ENCODE data around the gene EIF3L.

EIF3L gene

DNA sequence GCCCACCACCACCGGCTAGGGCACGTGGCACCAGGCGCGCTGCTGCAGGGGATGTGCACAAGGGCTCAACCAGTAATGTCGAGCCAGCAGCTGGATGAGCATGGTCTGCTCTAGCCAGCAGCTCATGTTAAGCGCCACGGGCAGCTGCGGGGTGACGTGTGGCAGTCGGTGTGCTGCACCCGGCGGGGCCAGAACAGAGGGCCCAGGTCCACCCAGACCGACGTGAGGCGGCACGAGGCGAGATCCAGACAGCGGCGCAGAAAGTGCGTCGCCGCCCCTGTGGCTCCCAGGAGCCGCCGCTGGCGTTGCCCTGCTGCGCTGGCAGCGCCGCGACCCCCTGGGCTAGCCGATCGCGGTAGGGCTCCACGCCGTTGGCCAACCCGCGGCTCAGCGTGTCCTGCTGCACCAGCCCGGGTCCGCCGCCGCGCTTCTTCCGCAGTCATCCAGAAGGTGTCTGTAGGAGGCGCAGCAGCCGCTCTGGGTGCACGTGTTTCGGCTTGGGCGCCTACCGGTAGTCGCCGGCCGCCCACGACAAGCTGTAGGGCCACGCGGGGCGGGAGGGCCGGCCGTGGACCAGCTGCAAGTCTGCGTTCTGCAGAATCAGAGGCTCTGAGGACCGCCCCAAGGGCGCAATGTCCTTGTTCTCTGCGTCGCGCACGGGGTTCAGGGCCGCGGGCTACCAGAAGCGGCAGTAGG lies 30.7 kb upstream of the EIF3L start:
- Histone ChIP-seq H3K9ac (ENCODE audit: low read length) (0 out of 2 replicates have a peak overlapping the region, but pooled peaks have one; percentile 31), H3K4me2 (ENCODE audit: low read depth, low read length, poor library complexity, severe bottlenecking) (peak overlapping the region; percentile 33), H3K27me3 (ENCODE audit: low read length) (no peaks in the 10 kb centered on the region), H3K36me3 (ENCODE audit: low read length) (no peaks in the 10 kb centered on the region), H3K79me2 (ENCODE audit: insufficient read depth, low read length) (no peaks in the 10 kb centered on the region), H3K27ac (ENCODE audit: low read depth, low read length) (no peak overlapping the region), H4K20me1 (ENCODE audit: low read depth, low read length) (no peaks in the 10 kb centered on the region), H3K9me2 (replicated peaks; ENCODE audit: insufficient read depth, low read length) (no peaks in the 10 kb centered on the region), H2AFZ (ENCODE audit: low read depth, low read length, severe bottlenecking) (peak overlapping the region; percentile 50), H3K9me3 (ENCODE audit: insufficient read depth, low read length) (no peaks in the 10 kb centered on the region), H3K4me3 (ENCODE audit: insufficient read depth, low read length, poor library complexity, severe bottlenecking) (no peak overlapping the region), H3F3A (ENCODE audit: insufficient read depth) (no peaks in the 10 kb centered on the region)
- TF ChIP-seq CTCF (IDR thresholded peaks at IDR 0.05; ENCODE audit: insufficient read depth, low read length, poor library complexity, severe bottlenecking) (peak; percentile 12), EZH2phosphoT487 (conservative IDR thresholded peaks at IDR 0.05; ENCODE audit: low read length) (no peak)

GRCh38 chr22:37819105-37819433 lies 30.1 kb upstream of the EIF3L start:
- no peaks in the 10 kb centered on the region for H3K36me3 ChIP-seq (ENCODE audit: low read length)
- H3K27me3 ChIP-seq (ENCODE audit: low read length), result no peaks in the 10 kb centered on the region
- H3K9me2 ChIP-seq (replicated peaks; ENCODE audit: insufficient read depth, low read length), result no peaks in the 10 kb centered on the region
- H2AFZ ChIP-seq (ENCODE audit: low read depth, low read length, severe bottlenecking), result peak overlapping the region; percentile 50
- H3K27ac ChIP-seq (ENCODE audit: low read depth, low read length), result no peak overlapping the region
- peak overlapping the region; percentile 33 for H3K4me2 ChIP-seq (ENCODE audit: low read depth, low read length, poor library complexity, severe bottlenecking)
- H3K9ac ChIP-seq (ENCODE audit: low read length), result no peak overlapping the region
- no peak overlapping the region for H3K4me3 ChIP-seq (ENCODE audit: insufficient read depth, low read length, poor library complexity, severe bottlenecking)
- no peaks in the 10 kb centered on the region for H4K20me1 ChIP-seq (ENCODE audit: low read depth, low read length)
- no peak for TF ChIP-seq CTCF (IDR thresholded peaks at IDR 0.05; ENCODE audit: insufficient read depth, low read length, poor library complexity, severe bottlenecking)
- no peak for TF ChIP-seq EZH2phosphoT487 (conservative IDR thresholded peaks at IDR 0.05; ENCODE audit: low read length)
- H3F3A ChIP-seq (ENCODE audit: insufficient read depth), result no peaks in the 10 kb centered on the region
- no peaks in the 10 kb centered on the region for H3K79me2 ChIP-seq (ENCODE audit: insufficient read depth, low read length)
- no peaks in the 10 kb centered on the region for H3K9me3 ChIP-seq (ENCODE audit: insufficient read depth, low read length)

GRCh38 chr22:37820350-37820749 lies 28.9 kb upstream of the EIF3L start:
- Histone ChIP-seq H3F3A (ENCODE audit: insufficient read depth) (no peaks in the 10 kb centered on the region), H3K9ac (ENCODE audit: low read length) (no peak overlapping the region), H4K20me1 (ENCODE audit: low read depth, low read length) (no peaks in the 10 kb centered on the region), H3K36me3 (ENCODE audit: low read length) (no peaks in the 10 kb centered on the region), H3K4me3 (ENCODE audit: insufficient read depth, low read length, poor library complexity, severe bottlenecking) (no peak overlapping the region), H3K9me2 (replicated peaks; ENCODE audit: insufficient read depth, low read length) (no peaks in the 10 kb centered on the region), H3K9me3 (ENCODE audit: insufficient read depth, low read length) (no peaks in the 10 kb centered on the region), H3K27me3 (ENCODE audit: low read length) (no peaks in the 10 kb centered on the region), H3K4me2 (ENCODE audit: low read depth, low read length, poor library complexity, severe bottlenecking) (no peak overlapping the region), H3K27ac (ENCODE audit: low read depth, low read length) (no peak overlapping the region), H3K79me2 (ENCODE audit: insufficient read depth, low read length) (no peaks in the 10 kb centered on the region), H2AFZ (ENCODE audit: low read depth, low read length, severe bottlenecking) (no peak overlapping the region)
- no peak for TF ChIP-seq CTCF (IDR thresholded peaks at IDR 0.05; ENCODE audit: insufficient read depth, low read length, poor library complexity, severe bottlenecking)
- no peak for TF ChIP-seq EZH2phosphoT487 (conservative IDR thresholded peaks at IDR 0.05; ENCODE audit: low read length)
